Stimulated activated CD8-positive, alpha-beta memory T cell treated with anti-CD3 and anti-CD28 coated beads, Interleukin-12 subunit alpha, Interleukin-12 subunit beta, amount 100 ng/mL, for 4 hours (primary cell): ENCODE data around the gene SLC6A5.
"Not testable (repeated sequence)": the region's sequence is repeated elsewhere in the genome, so short reads cannot be mapped to it uniquely, and the experiment has no call there.

ENCODE experiments used
- DNase-seq: peaks from one replicate; pipeline ENCODE4 v3.0.0-alpha.2; 2020; ENCODE audit warnings: low read depth

SLC6A5 gene

GRCh38 chr11:20599221-20600019, at the start of gene SLC6A5:
SLC6A5 (plus strand) TSS chr11:20599608; CDS start chr11:20599673, 65 bp downstream.
- no peak for DNase-seq

GRCh38 chr11:20551096-20551495, 48.3 kb upstream of the SLC6A5 start:
- no peak for DNase-seq

DNA sequence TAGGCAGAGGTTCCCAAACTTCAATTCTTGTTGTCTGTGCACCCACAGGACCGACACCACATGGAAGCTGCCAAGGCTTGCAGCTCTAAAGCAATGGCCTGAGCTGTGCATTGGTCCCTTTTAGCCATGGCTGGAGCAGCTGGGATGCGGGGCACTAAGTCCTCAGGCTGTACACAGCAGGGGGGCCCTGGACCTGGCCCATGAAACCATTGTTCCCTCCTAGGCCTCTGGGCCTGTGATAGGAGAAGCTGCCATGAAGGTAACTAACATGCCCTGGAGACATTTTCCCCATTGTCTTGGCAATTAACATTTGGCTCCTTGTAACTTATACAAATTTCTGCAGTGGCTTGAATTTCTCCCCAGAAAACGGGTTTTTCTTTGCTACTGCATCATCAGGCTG, 43.6 kb upstream of the SLC6A5 start:
- no peak for DNase-seq

DNA sequence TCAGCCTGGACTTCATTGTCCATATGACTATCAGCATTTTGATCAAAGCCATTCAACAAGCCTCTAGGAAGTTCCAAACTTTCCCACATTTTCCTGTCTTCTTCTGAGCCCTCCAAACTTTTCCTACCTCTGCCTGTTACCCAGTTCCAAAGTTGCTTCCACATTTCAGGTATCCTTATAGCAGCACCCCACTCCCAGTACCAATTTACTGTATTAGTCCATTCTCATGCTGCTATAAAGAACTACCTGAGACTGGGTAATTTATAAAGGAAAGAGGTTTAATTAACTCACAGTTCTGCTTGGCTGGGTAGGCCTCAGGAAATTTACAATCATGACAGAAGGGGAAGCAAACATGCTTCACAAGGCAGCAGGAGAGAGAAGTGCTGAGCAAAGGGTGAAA, 43.0 kb upstream of the SLC6A5 start:
- not testable (repeated sequence) for DNase-seq

GRCh38 chr11:20558741-20559140, 40.7 kb upstream of the SLC6A5 start:
- DNase-seq = no peak

GRCh38 chr11:20559523-20560300, 39.7 kb upstream of the SLC6A5 start:
- DNase-seq = no peak

GRCh38 chr11:20561915-20562314, 37.5 kb upstream of the SLC6A5 start:
- no peak for DNase-seq

GRCh38 chr11:20563866-20564265, 35.5 kb upstream of the SLC6A5 start:
- no peak for DNase-seq

DNA sequence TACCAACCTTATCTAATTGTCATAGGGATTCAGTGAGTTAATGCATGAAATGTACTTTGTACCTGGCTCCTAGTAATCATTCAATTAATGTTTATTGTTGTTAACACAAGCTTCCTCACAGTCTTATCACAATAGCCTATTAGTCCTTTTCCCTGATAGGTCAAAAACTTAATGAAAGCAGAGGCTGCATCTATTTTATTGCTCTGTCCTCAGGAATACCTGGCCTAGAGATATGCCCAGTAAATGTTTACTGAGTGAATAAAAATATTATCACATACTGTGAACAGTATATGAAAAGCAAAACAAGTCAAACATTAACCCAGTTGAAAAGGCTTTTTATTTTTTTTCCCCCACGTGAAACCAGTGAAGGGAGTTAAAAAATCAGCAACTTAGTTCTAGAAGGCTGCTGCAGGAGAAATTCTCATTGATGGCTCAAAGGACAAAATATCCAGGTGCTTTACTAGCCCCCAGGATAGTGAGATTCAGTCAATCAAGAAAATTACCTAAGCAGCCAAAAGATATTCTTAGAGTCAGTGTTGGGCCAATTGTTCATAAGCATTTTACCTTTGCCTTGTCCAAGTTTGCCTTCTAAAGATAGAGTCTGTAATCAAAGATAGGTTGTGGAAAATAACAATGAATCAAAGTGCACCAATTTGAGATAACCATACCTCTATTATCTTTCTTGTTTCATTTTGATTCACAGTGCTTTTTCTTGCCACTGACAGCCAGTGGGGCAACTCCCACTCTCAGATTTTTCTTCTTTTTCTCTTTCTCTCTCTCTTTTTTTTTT, 34.4 kb upstream of the SLC6A5 start:
- DNase-seq = no peak

DNA sequence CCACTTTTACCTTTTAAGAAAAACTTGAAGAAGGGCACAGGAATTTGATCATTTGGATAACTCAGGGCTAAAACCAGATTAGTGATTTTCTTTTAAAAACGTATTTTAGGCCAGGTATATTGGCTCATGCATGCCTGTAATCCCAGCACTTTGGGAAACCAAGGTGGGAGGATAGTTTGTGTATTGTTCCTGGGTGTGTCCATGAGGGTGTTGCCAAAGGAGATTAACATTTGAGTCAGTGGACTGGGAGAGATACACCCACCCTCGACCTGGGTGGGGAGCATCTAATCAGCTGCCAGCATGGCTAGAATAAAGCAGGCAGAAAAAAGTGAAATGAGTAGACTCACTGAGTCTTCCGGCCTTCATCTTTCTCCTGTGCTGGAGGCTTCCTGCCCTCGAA, 33.3 kb upstream of the SLC6A5 start:
- DNase-seq = not testable (repeated sequence)

DNA sequence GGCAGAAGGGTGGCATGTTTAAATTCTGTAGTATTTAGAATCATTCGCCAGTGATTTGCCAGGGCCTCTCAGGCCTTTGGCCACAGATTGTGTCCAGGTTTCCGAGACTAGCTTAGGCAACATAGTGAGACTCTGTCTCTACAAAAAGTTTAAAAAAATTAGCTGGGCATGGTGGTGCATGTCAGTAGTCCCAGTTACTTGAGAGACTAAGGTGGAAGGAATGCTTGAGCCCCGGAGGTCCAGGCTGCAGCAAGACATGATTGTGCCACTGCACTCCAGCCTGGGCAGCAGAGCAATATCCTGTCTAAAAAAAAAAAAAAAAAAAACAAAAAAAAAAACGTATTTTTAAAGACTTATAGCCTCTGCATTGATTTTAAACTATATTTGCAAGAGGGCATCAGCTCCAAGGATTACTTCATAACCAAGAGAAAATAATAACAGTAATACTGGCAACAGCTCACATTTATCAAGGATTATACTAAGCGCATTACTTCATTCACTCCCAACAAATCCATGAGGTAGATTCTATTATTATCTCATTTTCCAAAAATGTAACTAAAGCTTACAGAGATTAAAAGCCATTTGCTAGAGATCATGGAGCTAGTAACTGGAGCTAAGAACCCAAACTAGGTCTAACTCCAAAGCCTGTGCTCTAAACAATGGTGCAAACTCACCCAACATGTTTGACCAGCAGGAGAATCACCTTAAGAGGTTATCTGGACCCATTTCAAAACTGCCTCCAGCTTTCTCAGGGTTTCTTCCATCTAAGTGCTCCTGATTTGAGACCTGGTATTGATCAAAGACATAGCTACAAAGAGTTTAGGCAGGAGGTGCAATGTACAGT, 32.6 kb upstream of the SLC6A5 start:
- DNase-seq = no peak

DNA sequence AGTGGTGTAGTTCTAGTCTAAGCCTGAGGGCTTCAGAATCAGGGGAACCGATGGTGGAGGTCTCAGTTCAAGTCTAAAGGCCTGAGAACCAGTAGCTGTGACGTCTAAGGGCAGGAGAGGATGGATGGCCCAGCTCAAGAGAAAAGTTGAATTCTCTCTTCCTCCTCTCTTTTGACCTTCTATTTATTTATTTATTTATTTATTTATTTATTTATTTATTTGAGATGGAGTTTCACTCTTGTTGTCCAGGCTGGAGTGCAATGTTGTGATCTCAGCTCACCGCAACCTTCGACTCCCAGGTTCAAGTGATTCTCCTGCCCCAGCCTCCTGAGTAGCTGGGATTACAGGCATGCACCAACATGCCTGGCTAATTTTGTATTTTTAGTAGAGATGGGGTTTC, 19.7 kb upstream of the SLC6A5 start:
- DNase-seq = not testable (repeated sequence)

DNA sequence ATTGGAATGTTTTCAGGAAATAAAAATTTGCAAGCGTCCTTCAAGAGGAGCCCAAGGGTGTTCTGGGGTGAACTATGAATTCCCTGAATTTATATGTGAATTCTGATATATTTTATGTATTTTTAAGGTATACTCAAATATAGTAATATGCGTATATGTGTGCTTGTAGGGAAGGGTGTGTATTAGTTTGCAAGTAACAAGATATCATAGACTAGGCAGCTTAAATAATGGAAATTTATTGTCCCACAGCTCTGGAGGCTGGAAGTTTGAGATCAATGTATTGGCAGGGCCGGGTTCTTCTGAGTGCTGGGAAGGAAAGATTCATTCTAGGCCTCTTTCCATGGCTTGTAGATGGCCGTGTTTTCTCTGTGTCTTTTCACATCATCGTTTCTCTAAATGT, 16.2 kb upstream of the SLC6A5 start:
- DNase-seq = no peak

GRCh38 chr11:20584093-20584774, 15.2 kb upstream of the SLC6A5 start:
- DNase-seq = no peak

- no peak for DNase-seq
Observed at GRCh38 chr11:20589796-20590195, 9.6 kb upstream of the SLC6A5 start.

DNA sequence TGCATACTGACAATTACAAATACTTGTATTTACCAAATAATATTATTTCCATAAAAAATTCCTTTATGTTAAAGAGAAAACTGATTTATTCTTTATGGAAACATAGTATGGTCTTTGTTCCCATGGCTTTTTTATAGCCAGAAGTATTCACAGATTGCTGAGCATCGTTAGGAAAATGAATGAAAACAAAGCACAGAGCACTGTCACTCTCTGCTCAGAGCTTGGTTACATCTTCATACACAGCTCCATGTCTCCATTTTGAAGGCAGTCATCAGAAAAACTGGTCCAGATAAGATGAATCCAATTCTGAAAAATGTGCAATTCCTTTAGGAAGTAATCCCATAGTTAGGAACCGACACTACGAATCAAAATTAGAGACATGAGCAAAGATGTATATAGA, 9.0 kb upstream of the SLC6A5 start:
- no peak for DNase-seq

DNA sequence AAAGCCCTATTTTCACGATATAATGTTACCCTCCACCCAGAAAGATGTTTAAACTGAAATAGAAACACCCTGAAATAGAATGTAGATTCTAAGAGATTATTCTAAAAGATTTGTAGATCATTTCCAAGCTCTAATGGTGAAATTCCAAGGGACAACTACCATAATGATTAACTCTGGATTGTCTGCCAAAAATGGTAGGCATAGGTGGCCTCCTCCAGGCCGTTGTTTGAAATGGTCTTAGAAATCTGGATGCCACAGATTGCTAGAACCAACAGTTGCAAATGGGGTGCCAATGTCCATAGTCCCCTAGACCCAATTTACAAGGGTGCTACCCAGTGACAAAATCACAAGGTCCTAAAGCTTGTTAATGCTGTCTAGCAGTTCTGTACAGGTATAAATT, 6.7 kb upstream of the SLC6A5 start:
- DNase-seq = no peak

- no peak for DNase-seq
Observed at GRCh38 chr11:20594274-20595061, 4.9 kb upstream of the SLC6A5 start.

DNA sequence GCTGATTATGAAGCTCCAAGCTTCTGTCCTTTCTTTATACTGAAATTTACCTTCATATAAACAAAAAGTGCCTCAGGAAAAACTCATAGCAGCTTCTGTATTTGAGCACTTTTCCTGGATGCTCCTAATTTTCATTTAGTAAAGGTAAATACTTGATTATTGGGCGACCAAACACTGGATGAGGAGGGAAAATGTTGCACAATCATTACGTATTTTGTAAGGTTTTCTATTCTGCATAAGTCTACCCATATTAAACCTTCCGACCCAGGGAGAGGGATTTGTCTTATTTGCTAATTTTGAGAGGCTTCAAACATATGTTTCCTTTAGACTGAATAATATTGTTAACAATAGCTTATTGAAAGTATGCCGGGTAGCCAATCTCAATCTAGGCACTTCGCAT, 4.3 kb upstream of the SLC6A5 start:
- no peak for DNase-seq
